ACC112 (cell line): ENCODE results near the gene ADIPOR2.
A peak's percentile ranks its signal among the peaks of the same experiment; 100 is the strongest.

Experiments
- H2AFZ ChIP-seq: fragments of 200-600 bp; sonication (generic); one replicate; pipeline ENCODE4 v1.6.0; 2017; ENCODE audit warnings: antibody characterized with exemption, low read length; ENCODE audit not compliant: unreplicated experiment
- H3K27ac ChIP-seq: fragments of 200-600 bp; sonication (generic); 2 replicates; pipeline ENCODE4 v1.5.1; 2014; ENCODE audit warnings: low read depth, mild to moderate bottlenecking, antibody characterized with exemption, low read length, moderate library complexity
- H3K27me3 ChIP-seq: fragments of 200-600 bp; sonication (generic); 2 replicates; pipeline ENCODE4 v1.6.1; 2014; ENCODE audit warnings: mild to moderate bottlenecking, antibody characterized with exemption, low read length, moderate library complexity, mixed read lengths; ENCODE audit not compliant: insufficient read depth
- H3K36me3 ChIP-seq: fragments of 200-600 bp; sonication (generic); 2 replicates; pipeline ENCODE4 v1.6.1; 2016; ENCODE audit warnings: mild to moderate bottlenecking, antibody characterized with exemption, low read length, moderate library complexity, mixed read lengths; ENCODE audit not compliant: insufficient read depth
- H3K4me1 ChIP-seq: fragments of 200-600 bp; sonication (generic); one replicate; pipeline ENCODE4 v1.6.1; 2016; ENCODE audit warnings: low read length, mixed read lengths; ENCODE audit not compliant: insufficient read depth, unreplicated experiment, control insufficient read depth
- H3K4me3 ChIP-seq: fragments of 200-600 bp; sonication (generic); 2 replicates; pipeline ENCODE4 v1.5.1; 2014; ENCODE audit warnings: mild to moderate bottlenecking, low read depth, low read length
- H3K79me2 ChIP-seq: fragments of 200-600 bp; sonication (generic); one replicate; pipeline ENCODE4 v1.6.0; 2016; ENCODE audit warnings: low read length; ENCODE audit not compliant: control insufficient read depth, unreplicated experiment, insufficient read depth

Gene ADIPOR2

DNA sequence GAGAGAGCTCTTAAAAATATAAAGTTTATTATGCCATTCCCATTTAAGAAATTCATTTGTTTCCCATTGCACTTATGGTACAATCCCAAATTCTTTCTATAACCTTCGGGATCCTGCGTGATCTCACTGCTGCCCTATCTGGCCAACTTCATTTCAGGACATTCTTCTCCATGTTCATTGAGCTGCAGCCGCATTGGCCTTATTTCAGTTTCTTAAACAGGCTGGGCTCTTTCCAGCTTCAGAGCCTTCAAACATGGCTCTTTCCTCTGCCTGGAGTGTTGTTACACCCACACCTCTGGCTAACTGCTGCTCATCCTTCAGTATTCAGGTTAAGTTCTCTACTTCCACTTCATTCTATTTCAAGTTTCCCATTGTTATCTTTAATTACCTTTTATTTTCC lies 71.0 kb downstream of the ADIPOR2 start:
- peaks cover 8% of the 10 kb centered on the region for H3K79me2 ChIP-seq
- H3K36me3 ChIP-seq: peaks cover 28% of the 10 kb centered on the region
- H3K27me3 ChIP-seq: no peaks in the 10 kb centered on the region
- peaks cover 18% of the 10 kb centered on the region for H3K4me1 ChIP-seq
- H2AFZ ChIP-seq: no peak overlapping the region
- no peak overlapping the region for H3K27ac ChIP-seq
- H3K4me3 ChIP-seq: no peak overlapping the region

DNA sequence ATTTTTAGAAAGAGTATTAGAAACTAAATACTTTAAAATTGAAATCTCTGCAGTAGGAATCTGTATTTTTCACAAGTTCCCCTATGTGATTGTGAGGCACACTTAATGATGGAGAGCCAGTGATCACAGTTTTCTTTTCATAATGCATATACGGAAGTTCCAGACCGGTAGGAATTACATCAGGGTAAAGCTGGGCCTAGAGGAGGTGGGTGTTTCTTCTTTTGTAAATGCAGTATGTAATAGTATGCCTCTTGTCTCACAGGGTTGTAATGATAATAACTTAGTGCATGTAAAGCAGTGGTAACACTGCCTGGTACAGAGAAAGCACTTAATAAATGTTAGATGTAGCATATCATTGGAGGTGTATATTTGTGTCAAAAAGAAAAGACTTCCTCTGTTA lies 72.3 kb downstream of the ADIPOR2 start:
- Histone ChIP-seq H3K27me3 (no peaks in the 10 kb centered on the region), H3K4me3 (no peak overlapping the region), H3K79me2 (peaks cover 8% of the 10 kb centered on the region), H3K4me1 (peaks cover 18% of the 10 kb centered on the region), H3K27ac (no peak overlapping the region), H2AFZ (no peak overlapping the region), H3K36me3 (peaks cover 17% of the 10 kb centered on the region; the same call in 1 of the 2 replicates)

GRCh38 chr12:1766110-1766509 lies 75.2 kb downstream of the ADIPOR2 start:
- Histone ChIP-seq H3K36me3 (no peaks in the 10 kb centered on the region), H3K27me3 (no peaks in the 10 kb centered on the region), H2AFZ (no peak overlapping the region), H3K4me1 (peaks cover 15% of the 10 kb centered on the region), H3K79me2 (peaks cover 8% of the 10 kb centered on the region), H3K27ac (no peak overlapping the region), H3K4me3 (no peak overlapping the region)

DNA sequence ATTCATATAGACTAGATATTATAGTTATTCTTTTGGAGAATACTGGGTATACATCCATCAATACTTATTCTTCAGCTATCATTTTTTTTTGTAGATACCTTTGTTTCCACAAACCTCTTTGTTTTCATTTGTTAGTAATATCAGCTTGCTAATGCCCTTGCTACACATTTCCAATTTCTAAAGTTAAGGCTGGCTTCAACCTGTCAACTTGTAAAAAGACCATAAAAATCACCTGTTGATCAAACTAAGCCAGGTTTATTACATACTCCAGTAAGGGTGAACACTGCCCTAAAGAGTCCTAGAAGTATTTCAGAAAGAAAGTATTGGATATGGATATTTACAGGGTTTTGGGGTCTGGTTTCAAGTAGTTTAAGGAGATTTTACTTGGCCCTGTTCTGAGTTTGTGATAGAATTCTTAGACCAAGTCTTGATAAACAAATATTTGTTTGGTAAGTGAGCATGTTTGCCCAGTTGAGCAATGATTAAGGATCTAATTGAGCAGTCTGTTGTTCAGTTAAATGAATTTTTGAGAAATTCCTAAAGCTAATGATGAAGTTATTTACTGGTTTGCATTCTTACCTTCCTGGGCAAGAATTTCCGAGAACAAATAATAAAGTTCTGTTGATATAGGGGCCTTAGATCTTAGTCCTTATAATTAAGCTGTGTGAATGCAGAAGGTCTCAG lies 76.7 kb downstream of the ADIPOR2 start:
- H3K79me2 ChIP-seq: peaks cover 8% of the 10 kb centered on the region

DNA sequence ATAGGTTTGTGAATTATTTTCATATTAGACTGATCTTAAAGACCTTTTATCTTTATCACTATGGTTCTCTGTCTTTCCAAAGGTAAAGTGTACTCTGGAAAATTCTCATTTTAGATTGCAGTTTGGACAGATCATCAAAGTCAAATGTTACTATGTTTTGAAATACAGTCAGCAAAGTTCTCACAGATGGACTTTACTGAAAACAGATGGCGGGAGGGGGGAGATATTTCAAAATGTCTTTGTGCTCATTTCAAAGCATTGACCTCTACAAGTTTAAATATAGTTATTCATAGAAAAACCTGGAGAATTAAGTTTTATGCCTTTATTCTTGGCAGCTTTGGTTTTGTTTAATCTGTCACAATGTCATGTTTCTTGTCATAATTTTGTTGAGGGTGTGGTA lies 77.7 kb downstream of the ADIPOR2 start:
- Histone ChIP-seq H3K27ac (no peak overlapping the region), H3K4me3 (no peak overlapping the region), H2AFZ (no peak overlapping the region), H3K36me3 (peaks cover 4% of the 10 kb centered on the region; the same call in 1 of the 2 replicates), H3K79me2 (no peaks in the 10 kb centered on the region), H3K27me3 (no peaks in the 10 kb centered on the region), H3K4me1 (peaks cover 9% of the 10 kb centered on the region)

More for the DNA sequence above, 76.7 kb downstream of the ADIPOR2 start:
- Histone ChIP-seq H3K27ac (no peak overlapping the region), H2AFZ (no peak overlapping the region), H3K4me1 (peaks cover 9% of the 10 kb centered on the region), H3K36me3 (no peaks in the 10 kb centered on the region), H3K27me3 (no peaks in the 10 kb centered on the region), H3K4me3 (no peak overlapping the region)

- Histone ChIP-seq H3K79me2 (no peaks in the 10 kb centered on the region), H2AFZ (no peak overlapping the region), H3K27ac (no peak overlapping the region), H3K36me3 (peaks cover 4% of the 10 kb centered on the region; the same call in 1 of the 2 replicates), H3K4me1 (peaks cover 9% of the 10 kb centered on the region), H3K27me3 (no peaks in the 10 kb centered on the region), H3K4me3 (no peak overlapping the region)
These were observed 79.1 kb downstream of the ADIPOR2 start for GRCh38 chr12:1769809-1770494.

GRCh38 chr12:1773937-1774655 lies 83.2 kb downstream of the ADIPOR2 start:
- peaks cover 48% of the 10 kb centered on the region for H3K4me1 ChIP-seq
- H3K27ac ChIP-seq: no peak overlapping the region
- no peaks in the 10 kb centered on the region for H3K27me3 ChIP-seq
- H3K4me3 ChIP-seq: no peak overlapping the region
- H3K79me2 ChIP-seq: no peaks in the 10 kb centered on the region
- H2AFZ ChIP-seq: no peak overlapping the region
- H3K36me3 ChIP-seq: peaks cover 4% of the 10 kb centered on the region; the same call in 1 of the 2 replicates

DNA sequence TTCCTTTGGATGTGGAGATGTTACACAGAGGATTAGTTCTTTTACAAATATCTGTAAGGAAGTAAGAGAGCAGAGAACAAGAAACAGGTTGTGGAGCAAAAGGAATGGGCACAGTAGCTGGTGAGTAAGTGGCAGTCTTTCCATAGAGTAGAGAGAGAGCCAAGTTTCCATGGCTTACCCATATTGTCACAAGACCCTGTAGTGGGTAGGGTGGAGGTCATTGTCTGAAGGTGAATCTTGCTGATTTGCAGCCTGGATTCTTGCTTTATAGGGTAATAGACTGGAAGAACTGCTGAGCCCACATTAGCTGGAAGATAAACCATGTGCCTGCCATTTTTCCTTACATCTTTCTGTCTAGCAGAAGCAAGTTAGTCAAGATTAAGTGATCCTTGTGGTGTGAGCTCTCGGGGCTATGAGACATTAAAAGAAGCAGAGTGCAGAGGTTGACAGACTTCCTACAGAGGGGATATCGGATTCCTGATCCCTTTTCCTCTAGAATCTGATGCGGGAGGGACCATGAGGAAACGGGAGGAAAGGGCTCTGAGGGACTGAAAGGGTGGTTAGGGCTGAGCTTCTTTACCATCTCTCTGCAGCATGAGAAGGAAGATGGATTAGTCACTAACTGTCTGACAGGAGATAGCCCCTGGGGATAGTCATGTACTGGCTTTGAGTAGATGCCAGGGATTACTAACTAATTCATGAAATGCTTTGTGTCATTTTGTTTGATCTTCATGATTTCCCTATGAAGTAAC lies 85.5 kb downstream of the ADIPOR2 start:
- peaks cover 4% of the 10 kb centered on the region for H3K79me2 ChIP-seq
- peaks cover 53% of the 10 kb centered on the region for H3K4me1 ChIP-seq

GRCh38 chr12:1777798-1778197 lies 86.9 kb downstream of the ADIPOR2 start:
- peaks cover 53% of the 10 kb centered on the region for H3K4me1 ChIP-seq
- H3K4me3 ChIP-seq: peak overlapping the region; percentile 55; the same call in 1 of the 2 replicates
- H3K36me3 ChIP-seq: peaks cover 3% of the 10 kb centered on the region; the same call in 1 of the 2 replicates
- peak overlapping the region; percentile 75 for H3K27ac ChIP-seq
- H3K79me2 ChIP-seq: peaks cover 4% of the 10 kb centered on the region
- no peaks in the 10 kb centered on the region for H3K27me3 ChIP-seq
- H2AFZ ChIP-seq: no peak overlapping the region

More for the DNA sequence above, 85.5 kb downstream of the ADIPOR2 start:
- Histone ChIP-seq H3K27me3 (no peaks in the 10 kb centered on the region), H3K4me3 (peak overlapping the region; percentile 50; the same call in 1 of the 2 replicates), H3K27ac (peak overlapping the region; percentile 63), H3K36me3 (peaks cover 4% of the 10 kb centered on the region; the same call in 1 of the 2 replicates), H2AFZ (no peak overlapping the region)

- Histone ChIP-seq H3K4me3 (no peak overlapping the region), H3K27ac (peak overlapping the region; percentile 13; the same call in 1 of the 2 replicates), H2AFZ (no peak overlapping the region), H3K36me3 (no peaks in the 10 kb centered on the region; the same call in 1 of the 2 replicates), H3K4me1 (peaks cover 53% of the 10 kb centered on the region), H3K27me3 (no peaks in the 10 kb centered on the region), H3K79me2 (peaks cover 4% of the 10 kb centered on the region)
These were observed 88.0 kb downstream of the ADIPOR2 start for GRCh38 chr12:1778911-1779310.
